ENCODE measurements around the gene USP24.

DNA sequence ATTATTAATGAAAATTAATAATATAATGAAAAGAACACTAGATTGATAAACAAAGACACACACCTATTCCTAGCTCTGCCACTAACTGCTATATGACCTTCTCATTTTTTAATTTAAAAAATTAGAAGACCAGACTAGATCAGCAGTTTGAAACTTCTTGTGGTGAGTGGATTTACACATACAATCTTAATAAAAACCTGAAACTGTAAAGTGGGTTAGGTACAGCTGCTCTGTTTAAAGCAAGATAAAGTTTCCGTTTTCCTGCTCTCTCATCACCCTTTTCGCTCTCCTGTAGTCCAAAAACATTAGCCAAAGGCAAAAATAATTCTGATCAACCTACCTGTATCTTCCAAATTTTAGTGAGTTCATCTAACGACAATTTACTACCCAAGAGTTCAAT lies 58.6 kb downstream of the USP24 start:
- no peak for TF ChIP-seq EZH2 (IDR thresholded peaks at IDR 0.05)
- TF ChIP-seq POLR2AphosphoS5 (IDR thresholded peaks at IDR 0.05; ENCODE audit: borderline replicate concordance, low read depth, low read length), result no peak
- TF ChIP-seq FOXP2 (optimal IDR thresholded peaks at IDR 0.05; ENCODE audit: control extremely low read depth, extremely low read length, insufficient read depth), result no peak

Data from SK-N-MC (cell line).